Measurements from ENCODE around the gene CDA. TPM values are rescaled to one million over a fixed set of nuclear protein-coding genes. Genes with fewer than 3 reads are reported as not detected.

Gene CDA
- total RNA-seq, 4 donors from 2014 or later = 1.9 to 13.2 (median 2.8) TPM

DNA sequence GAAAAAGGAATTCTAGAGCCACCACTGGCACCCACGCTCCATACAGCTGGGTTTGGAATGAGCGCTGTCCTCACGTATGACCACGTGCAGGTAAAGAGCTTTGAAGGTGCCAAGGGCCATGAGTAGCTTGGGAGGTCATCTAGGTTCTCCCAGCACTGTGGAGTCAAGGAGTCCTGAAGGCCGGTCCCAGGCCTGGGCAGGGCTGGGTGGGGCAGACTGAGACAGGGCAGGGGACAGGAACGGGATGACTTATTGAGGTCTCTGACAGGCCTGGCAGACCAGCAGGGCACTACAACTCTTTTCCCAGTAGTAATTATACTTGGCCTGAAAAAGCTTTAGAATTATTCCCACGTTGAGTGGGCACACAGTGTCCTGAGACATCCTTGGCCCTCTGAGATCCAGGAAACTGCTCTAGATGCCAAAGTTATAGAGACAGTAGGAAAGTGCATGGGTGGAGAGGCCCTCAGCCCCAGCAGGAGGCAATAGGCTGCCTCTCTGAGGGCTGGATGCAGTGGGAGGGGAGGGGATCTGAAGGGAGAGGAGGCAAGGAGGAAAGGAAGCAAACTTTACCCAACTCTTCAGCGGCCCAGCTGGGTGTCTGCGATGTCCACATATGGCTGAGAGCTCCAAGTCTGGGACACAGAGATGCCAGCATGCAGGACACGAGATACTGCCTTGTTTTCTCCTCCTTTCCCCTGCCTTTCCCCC lies 1.8 kb upstream of the CDA start:
- ATAC-seq (ENCODE audit: low FRiP score) (no peak), DNase-seq (ENCODE audit: low spot score) (no peak)
- TF ChIP-seq, protein P1, sequence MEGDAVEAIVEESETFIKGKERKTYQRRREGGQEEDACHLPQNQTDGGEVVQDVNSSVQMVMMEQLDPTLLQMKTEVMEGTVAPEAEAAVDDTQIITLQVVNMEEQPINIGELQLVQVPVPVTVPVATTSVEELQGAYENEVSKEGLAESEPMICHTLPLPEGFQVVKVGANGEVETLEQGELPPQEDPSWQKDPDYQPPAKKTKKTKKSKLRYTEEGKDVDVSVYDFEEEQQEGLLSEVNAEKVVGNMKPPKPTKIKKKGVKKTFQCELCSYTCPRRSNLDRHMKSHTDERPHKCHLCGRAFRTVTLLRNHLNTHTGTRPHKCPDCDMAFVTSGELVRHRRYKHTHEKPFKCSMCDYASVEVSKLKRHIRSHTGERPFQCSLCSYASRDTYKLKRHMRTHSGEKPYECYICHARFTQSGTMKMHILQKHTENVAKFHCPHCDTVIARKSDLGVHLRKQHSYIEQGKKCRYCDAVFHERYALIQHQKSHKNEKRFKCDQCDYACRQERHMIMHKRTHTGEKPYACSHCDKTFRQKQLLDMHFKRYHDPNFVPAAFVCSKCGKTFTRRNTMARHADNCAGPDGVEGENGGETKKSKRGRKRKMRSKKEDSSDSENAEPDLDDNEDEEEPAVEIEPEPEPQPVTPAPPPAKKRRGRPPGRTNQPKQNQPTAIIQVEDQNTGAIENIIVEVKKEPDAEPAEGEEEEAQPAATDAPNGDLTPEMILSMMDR (IDR thresholded peaks at IDR 0.05) = no peak

DNA sequence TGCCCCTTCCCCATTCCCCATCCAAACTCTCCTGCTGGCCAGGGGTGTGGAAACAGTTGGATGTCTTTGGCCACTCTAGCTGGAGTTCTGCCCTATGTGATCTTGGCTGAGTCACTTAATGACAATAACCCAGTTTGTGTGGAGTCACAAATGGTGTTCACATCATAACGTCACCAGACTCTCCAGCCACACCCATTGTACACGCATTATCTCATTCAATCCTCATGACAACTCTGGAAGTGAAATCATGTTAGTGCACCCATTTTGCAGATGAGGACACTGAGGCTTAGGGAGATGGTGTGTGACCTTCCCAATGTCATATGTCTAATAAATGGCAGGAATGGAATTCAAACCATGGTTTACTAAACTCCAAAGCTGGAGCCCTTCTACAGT lies 1.2 kb upstream of the CDA start:
- ATAC-seq (ENCODE audit: low FRiP score) (no peak), DNase-seq (ENCODE audit: low spot score) (no peak)
- TF ChIP-seq, protein P1 (IDR thresholded peaks at IDR 0.05) = no peak

DNA sequence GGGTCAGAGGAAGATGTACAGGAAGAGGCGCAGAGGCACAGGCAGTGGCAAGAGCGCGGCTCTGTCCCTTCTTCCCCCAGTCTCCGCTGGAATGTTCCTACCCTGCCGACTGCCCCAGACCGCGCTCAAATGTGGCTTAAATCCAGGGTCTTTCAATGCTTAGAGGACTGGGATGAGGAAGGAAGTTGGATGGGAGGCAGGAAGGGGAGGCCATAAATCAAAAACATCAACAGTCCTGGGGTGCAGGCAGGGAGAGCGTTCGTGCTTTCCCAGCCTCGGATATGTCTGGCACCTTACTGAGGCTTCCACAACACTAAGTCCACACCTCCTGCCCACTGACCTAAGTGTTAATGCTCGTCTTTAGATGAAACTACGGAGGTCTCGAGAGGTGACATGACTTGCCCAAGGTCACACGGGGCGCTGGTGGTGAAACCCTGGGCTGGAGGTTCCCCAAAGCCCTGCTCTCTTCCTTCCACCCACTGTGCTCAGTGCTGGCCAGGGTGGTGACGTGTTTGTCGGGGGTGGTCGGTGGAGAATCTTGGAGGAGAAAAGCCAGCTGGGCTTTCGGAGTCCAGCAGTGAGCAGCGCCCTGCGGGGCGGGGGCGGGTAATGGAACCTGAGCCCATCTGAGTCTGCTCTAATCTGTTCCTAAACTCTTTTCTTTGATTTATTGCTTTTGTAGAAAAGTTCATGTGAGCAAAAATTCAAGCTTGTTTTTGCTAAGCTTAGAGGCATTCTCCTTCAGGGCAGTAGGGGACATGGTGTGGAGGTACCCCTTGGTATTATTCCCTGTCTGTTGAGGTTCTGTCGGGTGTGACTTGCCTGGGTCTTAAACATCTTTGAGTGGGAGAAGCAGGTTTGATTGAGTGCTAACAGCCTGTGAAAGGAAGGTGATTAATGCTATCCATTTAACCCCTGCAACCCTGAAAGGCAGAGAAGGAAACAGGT lies 708 bp downstream of the CDA start:
- DNase-seq (ENCODE audit: low spot score) (no peak), ATAC-seq (ENCODE audit: low FRiP score) (peak; percentile 71)
- TF ChIP-seq, protein P1 (IDR thresholded peaks at IDR 0.05) = no peak

DNA sequence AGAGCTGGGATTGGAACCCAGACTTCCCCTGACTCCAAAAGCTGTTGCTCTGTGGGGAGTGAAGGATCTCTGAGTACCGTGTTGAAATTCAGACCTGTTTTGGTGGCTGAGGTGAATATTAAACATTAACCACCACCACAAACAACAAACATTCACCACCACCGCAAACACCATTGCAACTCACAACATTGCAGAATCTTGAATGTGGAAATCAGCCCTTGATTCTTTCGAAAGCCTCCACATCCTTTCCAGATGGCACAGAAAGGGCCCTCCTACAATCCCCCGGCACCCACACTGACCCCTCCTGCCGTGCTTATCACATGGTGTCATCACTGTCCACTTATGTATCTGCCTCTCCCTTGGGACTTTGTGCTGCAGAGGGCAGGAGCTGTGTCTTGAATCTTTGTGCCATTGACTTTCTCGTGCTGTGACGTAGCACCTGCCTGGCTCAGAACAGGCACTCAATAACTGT lies 1.4 kb downstream of the CDA start:
- ATAC-seq (ENCODE audit: low FRiP score) (no peak), DNase-seq (ENCODE audit: low spot score) (no peak)
- TF ChIP-seq, protein P1 (IDR thresholded peaks at IDR 0.05) = no peak

DNA sequence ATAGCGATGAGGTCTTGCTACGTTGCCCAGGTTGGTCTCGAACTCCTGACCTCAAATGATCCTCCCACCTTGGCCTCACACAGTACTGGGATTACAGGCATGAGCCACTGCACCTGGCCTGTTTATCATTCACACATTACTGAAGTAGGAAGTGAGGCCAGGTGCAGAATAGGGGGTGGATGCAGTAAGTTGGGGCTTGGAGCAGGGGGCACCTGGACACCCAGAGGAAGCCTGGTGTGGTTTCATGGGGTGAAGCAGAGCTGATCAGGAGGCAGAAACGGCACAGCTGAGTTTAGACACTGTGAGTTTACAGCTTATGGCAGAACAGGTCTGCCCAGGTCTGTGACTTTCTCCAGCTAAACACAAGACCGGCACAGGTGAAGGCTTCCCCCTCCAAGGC lies 4.9 kb downstream of the CDA start:
- TF ChIP-seq, protein P1 (IDR thresholded peaks at IDR 0.05) = no peak
- ATAC-seq (ENCODE audit: low FRiP score) (no peak), DNase-seq (ENCODE audit: low spot score) (no peak)

DNA sequence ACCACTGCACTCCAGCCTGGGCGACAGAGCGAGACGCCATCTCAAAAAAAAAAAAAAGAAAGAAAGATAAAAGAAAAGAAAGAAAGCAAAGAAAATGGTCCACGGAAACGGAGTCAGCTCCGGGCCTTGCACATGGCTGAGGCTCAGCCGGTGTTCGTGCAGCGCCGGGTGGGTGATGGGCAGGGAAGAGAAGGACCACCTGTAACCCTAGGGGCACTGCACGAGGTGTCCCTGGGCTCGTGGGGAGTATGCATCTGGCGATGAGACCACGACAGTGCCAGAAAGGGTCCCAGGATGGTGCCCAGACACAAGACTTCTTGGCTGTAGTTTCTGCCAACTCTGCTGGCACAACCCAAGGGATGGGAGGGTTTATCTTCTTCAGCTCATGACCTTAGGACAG lies 5.8 kb downstream of the CDA start:
- ATAC-seq (ENCODE audit: low FRiP score) = no peak
- TF ChIP-seq, protein P1 (IDR thresholded peaks at IDR 0.05) = no peak
- no peak for DNase-seq (ENCODE audit: low spot score)
